A549 (cell line): ENCODE measurements around the gene SRSF8. TPM values are rescaled to one million over a fixed set of nuclear protein-coding genes. Genes with fewer than 3 reads are reported as not detected.

Source experiments
- ATAC-seq, 2 experiments: fragments of 200-7000 bp in 1 of 2; fragments of >200 bp in 1 of 2; cut with Nextera tagmentation in 1 of 2; cut with Tn5 transposase in 1 of 2; 3 replicates each; pipeline versions ENCODE4 v1.8.0 to v1.9.1; 2018 to 2020; ENCODE audit warnings: mild to moderate bottlenecking in 1 of 2, moderate library complexity in 1 of 2
- CTCF ChIA-PET: fragments of 300-600 bp; sonication (Branson Sonifier 250); formaldehyde crosslinking; extraction: SDS; loops from one replicate; lab custom pipeline; 2021; ENCODE audit warnings: antibody characterized with exemption, inconsistent platforms; lab: Yijun Ruan, JAX
- POLR2A ChIA-PET: fragments of 350-600 bp; formaldehyde crosslinking; extraction: SDS; loops from one replicate; lab custom pipeline; 2021; ENCODE audit warnings: antibody characterized with exemption, inconsistent platforms; lab: Yijun Ruan, JAX
- DNase-seq, 2 experiments: peaks; one replicate each; pipeline versions ENCODE4 v3.0.0 to v3.0.0-alpha.2; 2011 to 2016; ENCODE audit warnings: low read depth in 1 of 2, low spot score in 1 of 2
- FAIRE-seq: peaks from 2 replicates; lab custom pipeline; 2011; peaks lifted over from hg19 to GRCh38; lab: Jason Lieb, UNC
- H3K27ac ChIP-seq, 2 experiments: fragments of >200 bp; sonication (Bioruptor Twin); formaldehyde crosslinking; 3 replicates each; pipeline ENCODE4 v1.5.1; 2016 to 2017
- H3K4me1 ChIP-seq: fragments of >200 bp; sonication (Bioruptor Twin); formaldehyde crosslinking; 3 replicates; pipeline ENCODE4 v1.6.1; 2016
- H3K4me2 ChIP-seq: fragments of >200 bp; sonication (Bioruptor Twin); formaldehyde crosslinking; 3 replicates; pipeline ENCODE4 v1.6.1; 2016
- H3K4me3 ChIP-seq: fragments of >200 bp; sonication (Bioruptor Twin); formaldehyde crosslinking; 3 replicates; pipeline ENCODE4 v1.5.1; 2016
- H3K9me3 ChIP-seq: fragments of >200 bp; sonication (Bioruptor Twin); formaldehyde crosslinking; 3 replicates; pipeline ENCODE4 v1.6.1; 2016
- BCL3 ChIP-seq: fragments of >200 bp; sonication (Bioruptor Twin); formaldehyde crosslinking; IDR thresholded peaks from 3 replicates; pipeline ENCODE4 v1.6.1; 2016
- BHLHE40 ChIP-seq: IDR thresholded peaks from 2 replicates; pipeline ENCODE4 v1.6.1; 2012; ENCODE audit warnings: low read depth, low read length, inconsistent platforms
- CBX2 ChIP-seq: fragments of 200-600 bp; sonication (generic); IDR thresholded peaks from 2 replicates; pipeline ENCODE4 v1.6.1; 2016; ENCODE audit warnings: low read depth, mild to moderate bottlenecking, borderline replicate concordance
- CEBPB ChIP-seq, 2 experiments: fragments of >200 bp in 1 of 2; sonication (Bioruptor Twin) in 1 of 2; formaldehyde crosslinking in 1 of 2; IDR thresholded peaks; 2 replicates each; pipeline ENCODE4 v1.6.1; 2012 to 2016
- EHF ChIP-seq: fragments of 250-450 bp; sonication (Bioruptor Pico); IDR thresholded peaks from 2 replicates; pipeline ENCODE4 v1.5.0; 2020; ENCODE audit warnings: mild to moderate bottlenecking
- ELK1 ChIP-seq: fragments of 150-350 bp; IDR thresholded peaks from 2 replicates; pipeline ENCODE4 v1.6.1; 2014; ENCODE audit warnings: low read depth, mild to moderate bottlenecking, low read length
- EP300 ChIP-seq, 2 experiments: fragments of >200 bp; sonication (Bioruptor Twin); formaldehyde crosslinking; IDR thresholded peaks; 2 replicates in 1 of 2; 3 replicates in 1 of 2; pipeline ENCODE4 v1.6.1; 2016 to 2017
- FOSL2 ChIP-seq, 2 experiments: fragments of 450-650 bp in 1 of 2; fragments of >200 bp in 1 of 2; sonication (Bioruptor Twin) in 1 of 2; formaldehyde crosslinking; IDR thresholded peaks; 2 replicates each; pipeline versions ENCODE4 v1.5.0 to v1.6.1; 2016 to 2020; ENCODE audit warnings: mild to moderate bottlenecking in 1 of 2, moderate library complexity in 1 of 2
- FOXS1 ChIP-seq: fragments of 250-450 bp; sonication (Bioruptor Pico); IDR thresholded peaks from 2 replicates; pipeline ENCODE4 v1.5.0; 2020; ENCODE audit warnings: mild to moderate bottlenecking, moderate library complexity
- HEYL ChIP-seq: fragments of 250-450 bp; sonication (Bioruptor Pico); IDR thresholded peaks from 2 replicates; pipeline ENCODE4 v1.8.0; 2021; ENCODE audit warnings: mild to moderate bottlenecking, moderate library complexity
- HMGXB4 ChIP-seq: fragments of 250-450 bp; sonication (Bioruptor Pico); IDR thresholded peaks from 2 replicates; pipeline ENCODE4 v1.5.0; 2021; ENCODE audit warnings: mild to moderate bottlenecking, moderate library complexity, borderline replicate concordance
- HOXA7 ChIP-seq: fragments of 250-450 bp; sonication (Bioruptor Pico); IDR thresholded peaks from 2 replicates; pipeline ENCODE4 v1.5.0; 2020; ENCODE audit warnings: mild to moderate bottlenecking, moderate library complexity
- HOXB13 ChIP-seq: fragments of 250-450 bp; sonication (Bioruptor Pico); IDR thresholded peaks from 2 replicates; pipeline ENCODE4 v1.5.0; 2020; ENCODE audit warnings: low read depth, mild to moderate bottlenecking, moderate library complexity
- HOXB5 ChIP-seq: fragments of 250-450 bp; sonication (Bioruptor Pico); IDR thresholded peaks from 2 replicates; pipeline ENCODE4 v1.5.0; 2020; ENCODE audit warnings: mild to moderate bottlenecking, moderate library complexity
- JUNB ChIP-seq: fragments of >200 bp; sonication (Bioruptor Twin); formaldehyde crosslinking; IDR thresholded peaks from 2 replicates; pipeline ENCODE4 v1.6.1; 2016
- KDM1A ChIP-seq: fragments of 200-600 bp; sonication (generic); IDR thresholded peaks from 2 replicates; pipeline ENCODE4 v1.6.1; 2016; ENCODE audit warnings: low read depth, mild to moderate bottlenecking
- KDM5A ChIP-seq: fragments of 200-600 bp; sonication (generic); IDR thresholded peaks from 2 replicates; pipeline ENCODE4 v1.6.1; 2016; ENCODE audit warnings: antibody characterized with exemption, mild to moderate bottlenecking
- MAFK ChIP-seq: fragments of 450-650 bp; IDR thresholded peaks from 2 replicates; pipeline ENCODE4 v1.6.1; 2014; ENCODE audit not compliant: partially characterized antibody
- MAZ ChIP-seq: fragments of 150-350 bp; IDR thresholded peaks from 2 replicates; pipeline ENCODE4 v1.6.1; 2014; ENCODE audit warnings: antibody characterized with exemption, low read depth, low read length, borderline replicate concordance
- PBX3 ChIP-seq: IDR thresholded peaks from 2 replicates; pipeline ENCODE4 v1.6.1; 2012
- POLR2A ChIP-seq: IDR thresholded peaks from 2 replicates; pipeline ENCODE4 v1.6.1; 2012; ENCODE audit warnings: mild to moderate bottlenecking, low read length
- RARB ChIP-seq: fragments of 250-450 bp; sonication (Bioruptor Pico); IDR thresholded peaks from 2 replicates; pipeline ENCODE4 v1.8.0; 2021; ENCODE audit warnings: mild to moderate bottlenecking, moderate library complexity
- RCOR1 ChIP-seq: fragments of 150-350 bp; IDR thresholded peaks from 2 replicates; pipeline ENCODE4 v1.6.1; 2014; ENCODE audit warnings: antibody characterized with exemption, low read length, low read depth
- RNF2 ChIP-seq: fragments of 200-600 bp; sonication (generic); IDR thresholded peaks from 2 replicates; pipeline ENCODE4 v1.6.1; 2016; ENCODE audit warnings: low read depth, mild to moderate bottlenecking, antibody characterized with exemption, moderate library complexity, borderline replicate concordance
- TP53 ChIP-seq: fragments of 250-450 bp; sonication (Bioruptor Pico); IDR thresholded peaks from 2 replicates; pipeline ENCODE4 v1.5.0; 2021; ENCODE audit warnings: mild to moderate bottlenecking, moderate library complexity
- ZC3H11A ChIP-seq: fragments of 450-650 bp; IDR thresholded peaks from 2 replicates; pipeline ENCODE4 v1.6.1; 2014; ENCODE audit warnings: antibody characterized with exemption, mild to moderate bottlenecking
- ZFP36 ChIP-seq: fragments of 450-650 bp; IDR thresholded peaks from 2 replicates; pipeline ENCODE4 v1.6.1; 2014; ENCODE audit warnings: borderline replicate concordance; ENCODE audit not compliant: partially characterized antibody
- ZSCAN20 ChIP-seq: fragments of 250-450 bp; sonication (Bioruptor Pico); IDR thresholded peaks from 2 replicates; pipeline ENCODE4 v1.8.0; 2022; ENCODE audit warnings: mild to moderate bottlenecking, moderate library complexity
- WGBS: methylation state at CpG from one replicate; pipeline ENCODE4 v1.1.6; 2017; ENCODE audit errors: missing lambda C conversion rate; 5-methylcytosine and 5-hydroxymethylcytosine counted together
- polyA plus RNA-seq, 4 experiments: library from polyadenylated mRNA; depleted of rRNA in 3 of 4; stranded (reverse); fragments of >200 nt; fragmentation: RNase III in 1 of 4; extraction: RNeasy Plus Mini Kit Qiagen cat#74134 plus additional on column Dnase treatment in 1 of 4; gene quantifications; 2 replicates in 3 of 4; 3 replicates in 1 of 4; pipeline ENCODE4 v1.2.3, GENCODE V29; 2011 to 2017

Gene SRSF8
- polyA plus RNA-seq, 2 of the 4 experiments (the other 2 are of a cell fraction): 15.1 to 30.2 TPM

GRCh38 chr11:95067039-95067840, 521 bp downstream of the SRSF8 start (continued):
- TF ChIP-seq HOXB5 (CRISPR knock-in tag): no peak
- no peak for TF ChIP-seq EHF (CRISPR knock-in tag)
- no peak for TF ChIP-seq ELK1
- TF ChIP-seq TP53 (CRISPR knock-in tag): no peak
- 0 out of 3 replicates have a peak, but pooled peaks have one; percentile 66 for TF ChIP-seq BCL3
- TF ChIP-seq KDM5A: no peak
- TF ChIP-seq RCOR1: no peak
- peak; percentile 43 for TF ChIP-seq POLR2A
- no peak for TF ChIP-seq HEYL (CRISPR knock-in tag)
- no peak for TF ChIP-seq PBX3
- TF ChIP-seq HMGXB4: no peak
- no peak for TF ChIP-seq MAFK
- TF ChIP-seq EP300 (IDR thresholded peaks at IDR 0.05): no peak
- TF ChIP-seq RNF2: no peak
- no peak for TF ChIP-seq RARB (CRISPR knock-in tag)
- no peak for TF ChIP-seq FOXS1 (CRISPR knock-in tag)
- TF ChIP-seq HOXA7: no peak
- no peak for TF ChIP-seq ZFP36
- no peak for TF ChIP-seq JUNB
- TF ChIP-seq ZSCAN20 (CRISPR knock-in tag): no peak
- TF ChIP-seq ZC3H11A: no peak
- no peak for TF ChIP-seq CBX2
- no peak for TF ChIP-seq HOXB13 (CRISPR knock-in tag)
- TF ChIP-seq CEBPB (IDR thresholded peaks at IDR 0.05): no peak

- ATAC-seq (peak; percentile 13 to 15; a peak in 5 of 6 replicates), FAIRE-seq (no peak)
- Histone ChIP-seq H3K27ac (peak overlapping the region; percentile 83 to 98), H3K4me3 (peak overlapping the region; percentile 69), H3K9me3 (no peaks in the 10 kb centered on the region), H3K4me1 (peaks cover 9% of the 10 kb centered on the region; the same call in 2 of the 3 replicates)
- POLR2A ChIA-PET: interaction anchor here (0.9 to 3.0 kb wide), 12 partner anchors 13 to 1322 kb away, joined by 3 to 29 read pairs (median 4); partner anchors contain the start of genes CCDC82, CWC15, ENDOD1 and FAM76B
- 2% methylated on average over 13 of the region's 16 CpGs for WGBS
- CTCF ChIA-PET: interaction anchor here (0.7 to 2.9 kb wide), 11 partner anchors 10 to 696 kb away, joined by 3 to 17 read pairs (median 7); no protein-coding TSS in a partner anchor
- TF ChIP-seq BHLHE40: no peak
- TF ChIP-seq KDM1A: no peak
- no peak for TF ChIP-seq CEBPB (IDR thresholded peaks at IDR 0.05)
- no peak for TF ChIP-seq CBX2
- no peak for TF ChIP-seq FOSL2 (IDR thresholded peaks at IDR 0.05)
- no peak for TF ChIP-seq FOSL2 (CRISPR knock-in tag; IDR thresholded peaks at IDR 0.05)
- TF ChIP-seq MAZ: no peak
- no peak for TF ChIP-seq ZFP36
- TF ChIP-seq, all 56 proteins: peak for 0
- DNase-seq: no peak
- peak overlapping the region; percentile 89 for H3K4me2 ChIP-seq
Measured at GRCh38 chr11:95067841-95068219, 1.1 kb downstream of the SRSF8 start.
